K562 (cell line): ENCODE results near the gene UBE2L6. TPM values are rescaled to one million over a fixed set of nuclear protein-coding genes. Genes with fewer than 3 reads are reported as not detected.

ENCODE experiments used
- BRF1 ChIP-seq: IDR thresholded peaks from 3 replicates; pipeline ENCODE4 v1.6.1; 2011; ENCODE audit warnings: borderline replicate concordance, mild to moderate bottlenecking; ENCODE audit not compliant: insufficient read length; ENCODE audit errors: extremely low read depth
- CBX5 ChIP-seq: IDR thresholded peaks from 2 replicates; pipeline ENCODE4 v1.6.1; 2014; ENCODE audit warnings: low read depth, borderline replicate concordance
- CCNT2 ChIP-seq: IDR thresholded peaks from 2 replicates; pipeline ENCODE4 v1.6.1; 2011; ENCODE audit warnings: borderline replicate concordance, low read depth, mild to moderate bottlenecking, moderate library complexity, mixed read lengths, low read length; ENCODE audit not compliant: insufficient read length; ENCODE audit errors: extremely low read depth
- FOXA3 ChIP-seq, 2 experiments: fragments of 450-650 bp in 1 of 2; sonication (generic) in 1 of 2; formaldehyde crosslinking; IDR thresholded peaks in 1 of 2; conservative IDR thresholded peaks in 1 of 2; 2 replicates each; pipeline versions ENCODE4 v1.4.0 to v1.8.0; 2020 to 2022; ENCODE audit warnings: mild to moderate bottlenecking in 2 of 2, missing genetic modification reagents in 1 of 2
- GTF2F1 ChIP-seq: IDR thresholded peaks from 2 replicates; pipeline ENCODE4 v1.6.1; 2011; ENCODE audit warnings: low read depth, low read length, improper control_type of control experiment
- LARP7 ChIP-seq: fragments of 450-650 bp; IDR thresholded peaks from 2 replicates; pipeline ENCODE4 v1.6.1; 2016
- RAD21 ChIP-seq, 2 experiments: fragments of 250-450 bp in 1 of 2; fragments of 450-650 bp in 1 of 2; sonication (Bioruptor Pico) in 1 of 2; formaldehyde crosslinking in 1 of 2; IDR thresholded peaks in 1 of 2; conservative IDR thresholded peaks in 1 of 2; 2 replicates each; pipeline versions ENCODE4 v1.4.0 to v1.8.0; 2020 to 2022; ENCODE audit warnings: mild to moderate bottlenecking in 2 of 2, moderate library complexity in 1 of 2
- RBM39 ChIP-seq: fragments of 200-400 bp; formaldehyde crosslinking; optimal IDR thresholded peaks from 2 replicates; pipeline ENCODE3; 2018; ENCODE audit warnings: low read depth, low read length
- TGIF2 ChIP-seq: sonication (generic); formaldehyde crosslinking; IDR thresholded peaks from 2 replicates; pipeline ENCODE4 v1.8.1; 2022; ENCODE audit warnings: mild to moderate bottlenecking, missing genetic modification reagents, moderate library complexity
- TSHZ1 ChIP-seq: fragments of 250-450 bp; sonication (Bioruptor Pico); IDR thresholded peaks from 2 replicates; pipeline ENCODE4 v1.4.0; 2020; ENCODE audit warnings: mild to moderate bottlenecking, moderate library complexity
- ZBTB11 ChIP-seq, 3 experiments: fragments of 200-800 bp in 1 of 3; fragments of 250-450 bp in 1 of 3; fragments of 450-650 bp in 1 of 3; sonication (Bioruptor Pico) in 1 of 3; sonication (Bioruptor generic) in 1 of 3; formaldehyde crosslinking in 1 of 3; IDR thresholded peaks; 2 replicates each; pipeline versions ENCODE4 v1.6.1 to v1.8.0; 2016 to 2022; ENCODE audit warnings: mild to moderate bottlenecking in 2 of 3, missing genetic modification characterization in 2 of 3, missing compliant biosample characterization in 1 of 3, moderate library complexity in 1 of 3
- ZNF121 ChIP-seq: sonication (generic); formaldehyde crosslinking; conservative IDR thresholded peaks from 2 replicates; pipeline ENCODE4 v1.8.0; 2022; ENCODE audit warnings: missing genetic modification reagents
- ZSCAN32 ChIP-seq: fragments of 450-650 bp; formaldehyde crosslinking; IDR thresholded peaks from 2 replicates; pipeline ENCODE4 v1.4.0; 2020; ENCODE audit warnings: mild to moderate bottlenecking, moderate library complexity
- polyA plus RNA-seq, 8 experiments: library from polyadenylated mRNA; depleted of rRNA in 4 of 8; stranded (reverse) in 5 of 8; unstranded in 3 of 8; fragments of >200 nt; fragmentation: Nextera tagmentation in 2 of 8; fragmentation: Illumina TruSeq in 1 of 8; extraction: Ambion mirVana in 2 of 8; extraction: Trizol in 1 of 8; gene quantifications; 2 replicates each; pipeline versions ENCODE4 v1.2.1 to v1.2.3, GENCODE V29; 2011 to 2014; ENCODE audit warnings: inconsistent platforms in 1 of 8, missing spikeins in 1 of 8
- total RNA-seq, 7 experiments: library from RNA; depleted of rRNA in 6 of 7; stranded (reverse); fragments of >200 nt in 6 of 7; fragmentation: Illumina TruSeq in 2 of 7; extraction: Trizol in 2 of 7; gene quantifications; 2 replicates each; pipeline versions ENCODE4 v1.2.1 to v1.2.3, GENCODE V29; 2011 to 2021; ENCODE audit warnings: low replicate concordance in 1 of 7
- TF ChIP-seq, protein P1 (sequence below): sonication (generic); formaldehyde crosslinking; IDR thresholded peaks from 2 replicates; pipeline ENCODE4 v1.8.1; 2023; ENCODE audit warnings: mild to moderate bottlenecking, missing genetic modification reagents
- TF ChIP-seq, protein P2 (sequence below): sonication (generic); formaldehyde crosslinking; IDR thresholded peaks from 2 replicates; pipeline ENCODE4 v1.8.1; 2023; ENCODE audit warnings: mild to moderate bottlenecking, missing genetic modification reagents

UBE2L6 gene
- total and polyA plus RNA-seq, 9 of the 15 experiments (the other 6 are each of a cell fraction or from before 2014, with no cell fraction given): 5.9 to 24.9 (median 9.7) TPM

GRCh38 chr11:57515332-57516060, 52.0 kb downstream of the UBE2L6 start, which contains the start of gene SLC43A1 (continued):
- TF ChIP-seq CBX5 (no peak), FOXA3 (CRISPR knock-in tag; conservative IDR thresholded peaks at IDR 0.05 in 1 of 2, IDR thresholded peaks at IDR 0.05 in 1 of 2) (no peak), RBM39 (no peak), BRF1 (no peak), CCNT2 (peak; percentile 47), LARP7 (no peak), ZNF121 (CRISPR knock-in tag) (no peak), TGIF2 (CRISPR knock-in tag) (no peak), RAD21 (CRISPR knock-in tag; conservative IDR thresholded peaks at IDR 0.05 in 1 of 2, IDR thresholded peaks at IDR 0.05 in 1 of 2) (no peak; a peak in 1 of 4 replicates), GTF2F1 (no peak), ZSCAN32 (CRISPR knock-in tag) (no peak), ZBTB11 (CRISPR knock-in tag; IDR thresholded peaks at IDR 0.05) (no peak), TSHZ1 (CRISPR knock-in tag) (no peak)
- TF ChIP-seq, protein P1, sequence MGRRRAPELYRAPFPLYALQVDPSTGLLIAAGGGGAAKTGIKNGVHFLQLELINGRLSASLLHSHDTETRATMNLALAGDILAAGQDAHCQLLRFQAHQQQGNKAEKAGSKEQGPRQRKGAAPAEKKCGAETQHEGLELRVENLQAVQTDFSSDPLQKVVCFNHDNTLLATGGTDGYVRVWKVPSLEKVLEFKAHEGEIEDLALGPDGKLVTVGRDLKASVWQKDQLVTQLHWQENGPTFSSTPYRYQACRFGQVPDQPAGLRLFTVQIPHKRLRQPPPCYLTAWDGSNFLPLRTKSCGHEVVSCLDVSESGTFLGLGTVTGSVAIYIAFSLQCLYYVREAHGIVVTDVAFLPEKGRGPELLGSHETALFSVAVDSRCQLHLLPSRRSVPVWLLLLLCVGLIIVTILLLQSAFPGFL (CRISPR knock-in tag): no peak
- TF ChIP-seq, protein P2, sequence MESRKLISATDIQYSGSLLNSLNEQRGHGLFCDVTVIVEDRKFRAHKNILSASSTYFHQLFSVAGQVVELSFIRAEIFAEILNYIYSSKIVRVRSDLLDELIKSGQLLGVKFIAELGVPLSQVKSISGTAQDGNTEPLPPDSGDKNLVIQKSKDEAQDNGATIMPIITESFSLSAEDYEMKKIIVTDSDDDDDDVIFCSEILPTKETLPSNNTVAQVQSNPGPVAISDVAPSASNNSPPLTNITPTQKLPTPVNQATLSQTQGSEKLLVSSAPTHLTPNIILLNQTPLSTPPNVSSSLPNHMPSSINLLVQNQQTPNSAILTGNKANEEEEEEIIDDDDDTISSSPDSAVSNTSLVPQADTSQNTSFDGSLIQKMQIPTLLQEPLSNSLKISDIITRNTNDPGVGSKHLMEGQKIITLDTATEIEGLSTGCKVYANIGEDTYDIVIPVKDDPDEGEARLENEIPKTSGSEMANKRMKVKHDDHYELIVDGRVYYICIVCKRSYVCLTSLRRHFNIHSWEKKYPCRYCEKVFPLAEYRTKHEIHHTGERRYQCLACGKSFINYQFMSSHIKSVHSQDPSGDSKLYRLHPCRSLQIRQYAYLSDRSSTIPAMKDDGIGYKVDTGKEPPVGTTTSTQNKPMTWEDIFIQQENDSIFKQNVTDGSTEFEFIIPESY (CRISPR knock-in tag): no peak
